HepG2 (cell line): Measurements from ENCODE around the gene TNFSF13. TPM values are rescaled to one million over a fixed set of nuclear protein-coding genes. Genes with fewer than 3 reads are reported as not detected.

Experiments
- AGO1 ChIP-seq: fragments of 200-400 bp; formaldehyde crosslinking; IDR thresholded peaks from 2 replicates; pipeline ENCODE4 v1.6.1; 2017; ENCODE audit warnings: mild to moderate bottlenecking, low read depth, low read length, moderate library complexity; ENCODE audit not compliant: poor library complexity, severe bottlenecking
- ATF5 ChIP-seq: sonication (generic); formaldehyde crosslinking; IDR thresholded peaks from 2 replicates; pipeline ENCODE4 v1.4.0; 2020; ENCODE audit warnings: mild to moderate bottlenecking, low read depth, missing genetic modification reagents
- CBX5 ChIP-seq: sonication (generic); formaldehyde crosslinking; IDR thresholded peaks from 2 replicates; pipeline ENCODE4 v1.4.0; 2020; ENCODE audit warnings: missing genetic modification reagents, borderline replicate concordance
- ELF4 ChIP-seq: sonication (generic); formaldehyde crosslinking; IDR thresholded peaks from 2 replicates; pipeline ENCODE4 v1.5.0; 2020; ENCODE audit warnings: missing genetic modification reagents, mild to moderate bottlenecking, moderate library complexity, borderline replicate concordance
- KDM1A ChIP-seq: IDR thresholded peaks from 2 replicates; pipeline ENCODE4 v1.6.1; 2016; ENCODE audit warnings: missing compliant biosample characterization
- MAFK ChIP-seq, 2 experiments: IDR thresholded peaks in 1 of 2; conservative IDR thresholded peaks in 1 of 2; 2 replicates each; pipeline ENCODE4 v1.6.1; 2011; ENCODE audit warnings: improper control_type of control experiment in 2 of 2, low read length in 2 of 2
- NAIF1 ChIP-seq: sonication (generic); formaldehyde crosslinking; IDR thresholded peaks from 2 replicates; pipeline ENCODE4 v1.5.0; 2020; ENCODE audit warnings: mild to moderate bottlenecking, missing genetic modification reagents, borderline replicate concordance
- PLRG1 ChIP-seq: fragments of 450-650 bp; conservative IDR thresholded peaks from 2 replicates; pipeline ENCODE4 v1.6.1; 2016
- POGK ChIP-seq: sonication (generic); formaldehyde crosslinking; conservative IDR thresholded peaks from 2 replicates; pipeline ENCODE4 v1.8.0; 2022; ENCODE audit warnings: mild to moderate bottlenecking, moderate library complexity, missing genetic modification reagents
- SMAD1 ChIP-seq: sonication (generic); formaldehyde crosslinking; IDR thresholded peaks from 2 replicates; pipeline ENCODE4 v1.4.0; 2020; ENCODE audit warnings: missing genetic modification reagents, low read depth, mild to moderate bottlenecking, borderline replicate concordance
- SMAD3 ChIP-seq: sonication (generic); formaldehyde crosslinking; IDR thresholded peaks from 2 replicates; pipeline ENCODE4 v1.4.0; 2020; ENCODE audit warnings: missing genetic modification reagents
- TBX3 ChIP-seq: fragments of 450-650 bp; IDR thresholded peaks from 2 replicates; pipeline ENCODE4 v1.6.1; 2017; ENCODE audit warnings: antibody characterized with exemption, mild to moderate bottlenecking, inconsistent platforms, borderline replicate concordance
- ZBTB4 ChIP-seq: sonication (generic); formaldehyde crosslinking; IDR thresholded peaks from 2 replicates; pipeline ENCODE4 v1.4.0; 2020; ENCODE audit warnings: missing genetic modification reagents, mild to moderate bottlenecking, borderline replicate concordance
- ZEB1 ChIP-seq: IDR thresholded peaks from 2 replicates; pipeline ENCODE4 v1.6.1; 2012; ENCODE audit warnings: mild to moderate bottlenecking, low read depth, inconsistent platforms; ENCODE audit not compliant: insufficient replicate concordance
- ZNF136 ChIP-seq: sonication (generic); formaldehyde crosslinking; IDR thresholded peaks from 2 replicates; pipeline ENCODE4 v1.8.1; 2022; ENCODE audit warnings: low read depth, mild to moderate bottlenecking, moderate library complexity, missing genetic modification reagents
- ZNF280D ChIP-seq: sonication (generic); formaldehyde crosslinking; IDR thresholded peaks from 2 replicates; pipeline ENCODE4 v1.5.1; 2020; ENCODE audit warnings: mild to moderate bottlenecking, missing genetic modification reagents
- ZNF354B ChIP-seq: sonication (generic); formaldehyde crosslinking; IDR thresholded peaks from 2 replicates; pipeline ENCODE4 v1.8.0; 2022; ENCODE audit warnings: mild to moderate bottlenecking, missing genetic modification reagents
- ZNF484 ChIP-seq: sonication (generic); formaldehyde crosslinking; IDR thresholded peaks from 2 replicates; pipeline ENCODE4 v1.5.1; 2020; ENCODE audit warnings: mild to moderate bottlenecking, low read depth, missing genetic modification reagents, borderline replicate concordance
- ZNF549 ChIP-seq: sonication (generic); formaldehyde crosslinking; IDR thresholded peaks from 2 replicates; pipeline ENCODE4 v1.5.0; 2020; ENCODE audit warnings: missing genetic modification reagents
- ZNF550 ChIP-seq: sonication (generic); formaldehyde crosslinking; IDR thresholded peaks from 2 replicates; pipeline ENCODE4 v1.4.0; 2020; ENCODE audit warnings: mild to moderate bottlenecking, missing genetic modification reagents, borderline replicate concordance
- polyA plus RNA-seq, 8 experiments: library from polyadenylated mRNA; depleted of rRNA in 3 of 8; stranded (reverse) in 7 of 8; unstranded in 1 of 8; fragments of >200 nt; fragmentation: Illumina TruSeq in 4 of 8; extraction: Trizol in 4 of 8; gene quantifications; 2 replicates each; pipeline versions ENCODE4 v1.2.1 to v1.2.3, GENCODE V29; 2011 to 2016; ENCODE audit warnings: low read depth in 4 of 8, missing spikeins in 1 of 8, mixed read lengths in 1 of 8; ENCODE audit not compliant: insufficient read depth in 1 of 8
- total RNA-seq, 5 experiments: library from RNA; depleted of rRNA; stranded (reverse); fragments of >200 nt; fragmentation: Illumina TruSeq; extraction: Trizol; gene quantifications; 2 replicates each; pipeline ENCODE4 v1.2.3, GENCODE V29; 2016; ENCODE audit warnings: low read depth in 1 of 5

Gene TNFSF13
- total and polyA plus RNA-seq, 2 of the 13 experiments (the other 11 are each of a cell fraction or from before 2014, with no cell fraction given) = 2.5 to 3.3 TPM

- TF ChIP-seq ATF5 (no peak), CBX5 (no peak), AGO1 (no peak), ELF4 (CRISPR knock-in tag) (no peak), ZBTB4 (no peak), SMAD3 (CRISPR knock-in tag) (no peak), SMAD1 (CRISPR knock-in tag) (no peak), PLRG1 (no peak), ZNF484 (CRISPR knock-in tag) (no peak), ZEB1 (no peak), MAFK (conservative IDR thresholded peaks at IDR 0.05 in 1 of 2, IDR thresholded peaks at IDR 0.05 in 1 of 2; ENCODE audit: low read length in 2 of 2) (no peak), POGK (CRISPR knock-in tag) (no peak), KDM1A (CRISPR knock-in tag) (no peak), ZNF354B (no peak), ZNF136 (no peak), ZNF549 (no peak), ZNF550 (CRISPR knock-in tag) (no peak), TBX3 (no peak), NAIF1 (CRISPR knock-in tag) (no peak), ZNF280D (CRISPR knock-in tag) (no peak)
Measured at GRCh38 chr17:7548585-7549400, 9.8 kb upstream of the TNFSF13 start, which contains the start of gene TNFSF12 (continued).
